A673 (cell line): Measurements from ENCODE around the gene CCDC116. TPM values are rescaled to one million over a fixed set of nuclear protein-coding genes. Genes with fewer than 3 reads are reported as not detected.

Experiments used
- BruUV-seq: library from RNA; stranded (reverse); fragments of 400-500 nt; replicated peaks from 2 replicates; lab custom pipeline; 2021; lab: Mats Ljungman, UMichigan
- CTCF ChIA-PET: fragments of 300-600 bp; sonication (Branson Sonifier 250); formaldehyde crosslinking; loops from one replicate; lab custom pipeline; 2022; ENCODE audit warnings: antibody characterized with exemption; lab: Charles Lee
- POLR2A ChIA-PET: fragments of 300-600 bp; sonication (Branson Sonifier 250); formaldehyde crosslinking; loops from one replicate; lab custom pipeline; 2022; ENCODE audit warnings: antibody characterized with exemption; ENCODE audit not compliant: low non-redundant PET; lab: Charles Lee
- DNase-seq: peaks from one replicate; pipeline ENCODE4 v3.0.0-alpha.2; 2015; ENCODE audit warnings: low spot score
- H3K27ac ChIP-seq: fragments of 200-600 bp; sonication (generic); 2 replicates; pipeline ENCODE4 v1.5.1; 2016; ENCODE audit warnings: mixed run types, low read depth, mild to moderate bottlenecking, mixed read lengths, antibody characterized with exemption, low read length; ENCODE audit not compliant: poor library complexity, severe bottlenecking
- H3K27me3 ChIP-seq: fragments of 200-600 bp; sonication (generic); replicated peaks from 2 replicates; pipeline ENCODE4 v1.6.1; 2017; ENCODE audit warnings: mixed run types, low read depth, mild to moderate bottlenecking, mixed read lengths, antibody characterized with exemption, low read length; ENCODE audit not compliant: insufficient read depth, poor library complexity
- H3K36me3 ChIP-seq: fragments of 200-600 bp; sonication (generic); 2 replicates; pipeline ENCODE4 v1.6.1; 2016; ENCODE audit warnings: mixed run types, mild to moderate bottlenecking, mixed read lengths, antibody characterized with exemption, low read length; ENCODE audit not compliant: insufficient read depth, poor library complexity, severe bottlenecking
- H3K4me1 ChIP-seq: fragments of 200-600 bp; sonication (generic); 2 replicates; pipeline ENCODE4 v1.6.1; 2017; ENCODE audit warnings: mixed run types, mild to moderate bottlenecking, mixed read lengths, antibody characterized with exemption, low read length; ENCODE audit not compliant: insufficient read depth, poor library complexity, severe bottlenecking
- H3K4me3 ChIP-seq: fragments of 200-600 bp; sonication (generic); 2 replicates; pipeline ENCODE4 v1.5.1; 2016; ENCODE audit warnings: low read depth, mixed run types, mild to moderate bottlenecking, mixed read lengths, low read length; ENCODE audit not compliant: poor library complexity, severe bottlenecking
- H3K9me3 ChIP-seq: fragments of 200-600 bp; sonication (generic); 2 replicates; pipeline ENCODE4 v1.6.1; 2016; ENCODE audit warnings: mixed run types, low read depth, mild to moderate bottlenecking, mixed read lengths, antibody characterized with exemption, low read length; ENCODE audit not compliant: poor library complexity, severe bottlenecking
- EZH2 ChIP-seq: fragments of 200-600 bp; sonication (generic); IDR thresholded peaks from 2 replicates; pipeline ENCODE4 v1.6.1; 2017; ENCODE audit warnings: borderline replicate concordance, low read depth, mild to moderate bottlenecking, mixed read lengths, antibody characterized with exemption, low read length; ENCODE audit not compliant: poor library complexity, severe bottlenecking
- intact Hi-C: fragments of 100-400 bp; cut with micrococcal nuclease; formaldehyde crosslinking; loops from one replicate; pipeline ENCODE4 v1.10.0; 2022; ENCODE audit not compliant: unreplicated experiment
- total RNA-seq: library from RNA; stranded (reverse); gene quantifications from 2 replicates; pipeline ENCODE4 v1.2.3, GENCODE V29; 2021
- TF ChIP-seq, protein P1 (sequence below): fragments of 300-800, 200-600 bp; sonication (generic); conservative IDR thresholded peaks from 2 replicates; pipeline ENCODE4 v1.5.1; 2017; ENCODE audit warnings: low read depth, mild to moderate bottlenecking, antibody characterized with exemption, low read length, moderate library complexity, mixed read lengths

CCDC116 gene
- total RNA-seq, 1 experiment from 2014 or later = 1.3 TPM

DNA sequence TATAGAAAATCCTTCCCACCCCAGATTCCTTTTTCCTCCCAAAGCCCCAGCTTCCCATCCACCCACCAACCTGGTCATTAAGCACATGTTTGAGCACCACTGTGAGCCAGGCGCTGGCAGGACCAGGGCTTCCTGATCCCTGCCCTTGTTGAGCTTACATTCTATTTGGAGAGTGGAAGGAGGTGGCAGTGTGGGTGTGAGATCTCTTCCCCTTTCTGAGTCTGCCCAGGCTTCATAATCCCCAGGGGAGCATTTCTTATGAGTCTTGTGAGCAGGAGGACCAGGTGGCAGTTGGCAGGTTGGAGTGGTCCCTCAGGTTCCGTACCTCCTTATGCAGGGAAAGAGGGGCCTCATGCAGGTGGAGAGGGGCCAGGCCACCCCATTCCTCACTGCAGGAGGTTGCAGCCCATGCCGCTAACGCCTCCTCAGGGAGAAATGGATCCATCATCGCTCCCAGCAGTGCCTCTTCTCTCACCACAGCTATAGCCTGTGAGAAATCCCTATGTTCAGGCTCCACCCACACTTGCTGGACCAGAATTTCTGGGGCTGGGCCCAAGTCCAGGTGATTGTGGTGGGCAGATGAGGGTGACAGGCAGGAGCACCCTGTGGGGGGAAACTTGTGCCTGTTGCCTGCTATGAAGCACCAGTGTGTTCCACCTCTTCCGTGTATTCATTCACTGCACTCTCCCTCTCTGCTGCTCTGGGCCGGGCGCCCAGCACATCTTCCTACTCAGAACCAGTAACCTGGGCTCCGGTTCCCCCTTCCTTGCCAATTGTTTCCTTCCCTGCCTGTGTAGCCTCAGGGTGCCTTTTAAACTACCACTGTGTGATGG lies 41.5 kb upstream of the CCDC116 start:
- TF ChIP-seq, protein P1, sequence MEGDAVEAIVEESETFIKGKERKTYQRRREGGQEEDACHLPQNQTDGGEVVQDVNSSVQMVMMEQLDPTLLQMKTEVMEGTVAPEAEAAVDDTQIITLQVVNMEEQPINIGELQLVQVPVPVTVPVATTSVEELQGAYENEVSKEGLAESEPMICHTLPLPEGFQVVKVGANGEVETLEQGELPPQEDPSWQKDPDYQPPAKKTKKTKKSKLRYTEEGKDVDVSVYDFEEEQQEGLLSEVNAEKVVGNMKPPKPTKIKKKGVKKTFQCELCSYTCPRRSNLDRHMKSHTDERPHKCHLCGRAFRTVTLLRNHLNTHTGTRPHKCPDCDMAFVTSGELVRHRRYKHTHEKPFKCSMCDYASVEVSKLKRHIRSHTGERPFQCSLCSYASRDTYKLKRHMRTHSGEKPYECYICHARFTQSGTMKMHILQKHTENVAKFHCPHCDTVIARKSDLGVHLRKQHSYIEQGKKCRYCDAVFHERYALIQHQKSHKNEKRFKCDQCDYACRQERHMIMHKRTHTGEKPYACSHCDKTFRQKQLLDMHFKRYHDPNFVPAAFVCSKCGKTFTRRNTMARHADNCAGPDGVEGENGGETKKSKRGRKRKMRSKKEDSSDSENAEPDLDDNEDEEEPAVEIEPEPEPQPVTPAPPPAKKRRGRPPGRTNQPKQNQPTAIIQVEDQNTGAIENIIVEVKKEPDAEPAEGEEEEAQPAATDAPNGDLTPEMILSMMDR = no peak
- no peak for TF ChIP-seq EZH2
- BruUV-seq = no TSS peak
- ChIA-PET POLR2A (no interaction called here), CTCF (interaction anchor here (0.7 kb wide), 1 partner anchor 553 kb away, joined by 4 read pairs; no protein-coding TSS in a partner anchor)
- peaks cover 40% of the 10 kb centered on the region for H3K36me3 ChIP-seq
- intact Hi-C loops = no loop called here
- no peaks in the 10 kb centered on the region for H3K9me3 ChIP-seq
- H3K27me3 ChIP-seq = no peaks in the 10 kb centered on the region
- no peak overlapping the region for H3K27ac ChIP-seq
- no peaks in the 10 kb centered on the region for H3K4me1 ChIP-seq
- DNase-seq = no peak
- no peak overlapping the region for H3K4me3 ChIP-seq

DNA sequence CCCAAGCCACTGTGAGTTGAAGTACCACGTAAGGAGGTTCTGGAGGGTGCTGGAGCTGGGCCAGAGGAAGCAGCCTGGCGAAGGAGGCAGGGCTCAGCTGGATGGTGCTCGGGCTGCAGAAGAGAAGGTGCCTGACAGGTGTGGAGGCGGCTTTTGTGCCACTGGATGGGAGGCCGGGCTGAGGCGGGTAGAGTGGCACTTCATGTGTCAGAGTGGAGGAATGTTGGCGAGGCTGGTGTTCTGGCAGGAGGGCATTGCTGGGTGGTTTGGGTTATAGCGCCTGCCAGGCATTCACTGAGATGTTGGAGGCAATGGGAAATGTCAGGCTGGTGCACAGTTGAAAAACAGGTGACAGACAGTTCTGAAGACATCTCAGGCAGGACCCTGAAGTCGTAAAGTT lies 40.9 kb upstream of the CCDC116 start:
- POLR2A ChIA-PET = no interaction called here

GRCh38 chr22:21592422-21592821 lies 40.1 kb upstream of the CCDC116 start:
- Histone ChIP-seq H3K4me3 (no peak overlapping the region), H3K4me1 (no peaks in the 10 kb centered on the region), H3K36me3 (peaks cover 54% of the 10 kb centered on the region), H3K27ac (no peak overlapping the region), H3K9me3 (no peaks in the 10 kb centered on the region), H3K27me3 (no peaks in the 10 kb centered on the region)
- ChIA-PET POLR2A (no interaction called here), CTCF (no interaction called here)
- intact Hi-C loops = no loop called here
- BruUV-seq = no TSS peak
- no peak for TF ChIP-seq EZH2
- TF ChIP-seq, protein P1 = no peak
- no peak for DNase-seq

More for the DNA sequence above, 40.9 kb upstream of the CCDC116 start:
- Histone ChIP-seq H3K9me3 (no peaks in the 10 kb centered on the region), H3K27ac (no peak overlapping the region), H3K27me3 (no peaks in the 10 kb centered on the region), H3K4me3 (no peak overlapping the region), H3K4me1 (no peaks in the 10 kb centered on the region), H3K36me3 (peaks cover 46% of the 10 kb centered on the region)
- TF ChIP-seq, protein P1 = no peak
- no peak for TF ChIP-seq EZH2
- CTCF ChIA-PET = interaction anchor here (0.7 kb wide), 1 partner anchor 553 kb away, joined by 4 read pairs; no protein-coding TSS in a partner anchor
- intact Hi-C loops = no loop called here
- no peak for DNase-seq
- BruUV-seq = no TSS peak
